GM18517 (cell line): ENCODE results near the gene MND1.

ENCODE experiments used
- ATAC-seq: cut with Tn5 transposase; IDR thresholded peaks from one replicate; pipeline ENCODE4 v1.9.1; 2021; ENCODE audit warnings: mild to moderate bottlenecking, moderate library complexity; ENCODE audit not compliant: unreplicated experiment

The MND1 gene, protein sequence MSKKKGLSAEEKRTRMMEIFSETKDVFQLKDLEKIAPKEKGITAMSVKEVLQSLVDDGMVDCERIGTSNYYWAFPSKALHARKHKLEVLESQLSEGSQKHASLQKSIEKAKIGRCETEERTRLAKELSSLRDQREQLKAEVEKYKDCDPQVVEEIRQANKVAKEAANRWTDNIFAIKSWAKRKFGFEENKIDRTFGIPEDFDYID

DNA sequence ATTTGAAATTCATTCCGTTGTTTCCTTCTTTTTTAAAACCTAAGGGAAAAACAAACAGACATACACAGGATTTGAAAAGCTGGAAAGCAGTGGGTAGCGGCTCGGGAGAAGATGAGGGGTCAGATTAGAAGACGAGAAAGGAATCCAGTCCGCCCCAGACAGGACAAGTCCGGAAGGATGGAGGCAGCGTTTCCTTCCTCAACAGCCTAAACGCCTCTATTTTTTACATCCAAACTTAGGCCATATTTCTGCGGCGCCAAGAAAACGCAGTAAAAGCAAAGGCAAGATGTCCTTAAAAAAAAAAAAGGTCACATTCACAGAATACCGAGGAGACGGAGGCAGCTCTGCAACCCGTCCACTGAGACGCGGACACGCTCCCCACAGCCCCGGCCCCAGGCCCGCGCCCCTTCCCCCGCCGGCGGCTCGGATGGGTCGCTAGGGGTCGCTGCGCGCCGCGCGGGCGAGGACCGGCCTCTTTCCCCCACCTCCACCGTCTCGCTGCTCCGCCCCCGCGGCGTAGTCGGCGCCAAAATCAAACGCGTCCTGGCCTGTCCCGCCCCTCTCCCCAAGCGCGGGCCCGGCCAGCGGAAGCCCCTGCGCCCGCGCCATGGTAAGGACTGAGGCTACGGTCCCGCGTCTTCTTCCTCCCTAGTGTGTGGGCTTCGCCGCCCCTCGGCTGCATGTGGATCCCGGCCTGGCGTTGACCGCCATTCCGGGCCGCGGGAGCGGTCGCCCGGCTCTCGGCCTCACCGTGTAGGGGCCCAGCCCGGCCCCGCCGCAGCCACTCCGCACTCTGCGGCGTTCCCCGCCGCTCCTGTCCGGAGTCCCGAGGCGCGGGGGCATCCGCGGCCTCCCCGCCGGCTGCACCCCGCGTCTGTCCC, at the start of gene MND1:
Gene MND1, plus strand, starts transcription at position 558 of the 881 bp plus-strand sequence. Its CDS starts 50 bp downstream, at position 608.
- peak; percentile 73 for ATAC-seq

DNA sequence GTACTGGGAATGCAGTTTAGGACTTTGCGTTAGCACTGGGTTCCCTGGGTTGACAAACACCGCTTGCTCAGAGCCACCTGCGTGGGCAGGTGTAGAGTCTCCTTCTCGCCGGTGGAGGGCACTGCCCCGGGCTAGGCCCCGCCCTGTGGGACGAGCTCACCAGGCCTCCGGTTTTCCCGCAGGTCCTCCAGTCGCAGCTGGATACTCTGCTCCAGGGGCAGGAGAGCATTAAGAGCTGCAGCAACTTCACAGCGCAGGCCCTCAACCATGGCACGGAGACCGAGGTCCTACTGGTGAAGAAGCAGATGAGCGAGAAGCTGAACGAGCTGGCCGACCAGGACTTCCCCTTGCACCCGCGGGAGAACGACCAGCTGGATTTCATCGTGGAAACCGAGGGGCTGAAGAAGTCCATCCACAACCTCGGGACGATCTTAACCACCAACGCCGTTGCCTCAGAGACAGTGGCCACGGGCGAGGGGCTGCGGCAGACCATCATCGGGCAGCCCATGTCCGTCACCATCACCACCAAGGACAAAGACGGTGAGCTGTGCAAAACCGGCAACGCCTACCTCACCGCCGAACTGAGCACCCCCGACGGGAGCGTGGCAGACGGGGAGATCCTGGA, 49.2 kb upstream of the MND1 start:
- no peak for ATAC-seq

DNA sequence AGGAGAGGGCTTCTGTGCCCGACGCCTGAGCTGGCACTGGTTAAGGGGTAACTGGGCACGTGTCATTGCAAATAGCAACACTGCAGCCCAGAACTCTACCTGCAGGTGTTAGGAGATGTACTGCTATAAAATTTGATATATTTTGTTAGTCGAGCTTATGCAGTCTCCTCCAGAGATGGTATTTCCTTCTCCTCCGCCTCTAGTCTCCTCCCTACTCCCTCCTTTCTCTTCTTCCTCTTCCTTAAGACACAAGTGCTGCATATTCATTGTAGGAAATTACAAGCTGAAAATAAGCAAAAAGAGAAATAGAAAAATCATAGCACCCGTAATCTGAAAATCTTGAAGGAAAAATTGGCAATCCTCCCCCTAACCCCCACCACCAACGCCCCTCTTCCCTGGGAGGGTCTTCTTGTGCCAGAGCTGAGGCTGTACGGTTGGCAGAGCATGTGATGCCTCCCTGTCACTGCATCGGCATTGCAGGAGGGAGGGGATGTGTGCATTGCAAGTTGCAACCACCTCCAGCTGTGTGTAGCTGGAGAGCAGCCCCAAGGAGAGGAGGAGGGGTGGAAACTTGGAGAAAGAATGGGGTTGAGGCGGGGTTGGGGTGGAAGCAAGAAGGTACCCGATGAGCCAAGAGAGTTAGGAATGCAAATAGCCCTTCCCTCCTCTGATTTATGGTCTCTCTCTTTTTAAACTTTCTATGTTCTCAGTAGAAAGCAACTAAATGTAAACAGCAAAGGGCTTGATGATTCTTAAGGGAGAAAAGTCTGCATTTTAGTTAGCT, 48.3 kb upstream of the MND1 start:
- ATAC-seq, result no peak

DNA sequence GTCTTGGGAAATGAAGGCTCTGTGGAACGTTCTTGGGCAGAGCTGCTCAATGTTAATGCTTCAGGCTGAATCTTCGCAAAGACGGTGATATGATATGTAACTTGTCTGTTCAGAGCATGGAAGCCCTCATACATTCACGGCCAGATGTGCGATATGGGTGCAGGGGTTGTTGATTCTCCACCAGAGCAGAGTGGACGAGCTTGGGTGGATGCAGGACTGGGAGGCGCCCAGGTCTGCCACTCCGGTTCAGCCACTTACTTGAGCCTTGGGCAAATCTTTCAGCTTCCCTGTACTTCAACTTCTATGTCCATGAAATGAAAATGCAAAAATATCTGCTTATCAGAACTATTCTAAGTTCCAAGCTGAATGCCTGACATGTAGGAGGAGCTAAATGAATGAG, 47.4 kb upstream of the MND1 start:
- ATAC-seq, result no peak

DNA sequence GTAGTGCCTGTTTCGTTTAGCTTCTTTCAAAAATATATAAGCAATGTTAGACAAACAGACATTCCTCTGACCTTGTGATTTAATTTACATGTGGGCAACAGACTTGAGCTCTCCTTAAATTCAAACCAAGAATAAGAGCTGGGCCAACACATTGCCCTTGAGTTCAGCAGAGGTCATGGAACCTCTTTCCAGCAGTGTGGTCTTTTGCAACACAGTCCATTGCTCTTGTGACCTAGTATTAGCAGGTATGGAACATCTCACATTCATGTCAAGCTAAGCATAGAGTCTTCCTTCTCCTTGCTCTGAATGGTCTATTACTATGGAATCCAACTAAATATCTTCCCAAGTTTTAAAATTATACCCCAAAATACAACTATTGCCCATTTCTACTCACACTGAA, 33.7 kb upstream of the MND1 start:
- ATAC-seq, result no peak

DNA sequence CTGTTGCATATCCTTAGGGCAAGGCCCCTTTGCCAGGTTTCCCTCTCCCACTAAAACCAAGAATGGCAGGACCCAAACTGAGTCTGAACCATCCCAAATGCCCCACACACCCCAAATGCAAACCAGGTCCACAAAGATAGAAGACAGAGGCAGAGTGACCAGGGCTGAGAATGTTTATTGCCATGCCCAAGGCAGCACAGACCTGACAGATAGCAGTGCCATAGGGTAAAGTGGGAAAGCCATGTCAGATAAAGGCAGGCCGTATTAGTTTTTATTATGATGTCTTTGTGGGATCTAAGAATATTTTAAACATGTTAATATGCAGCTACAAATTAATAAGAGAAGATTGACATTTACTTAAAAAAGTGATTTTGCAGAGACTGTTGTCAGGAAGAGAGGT, 29.6 kb upstream of the MND1 start:
- no peak for ATAC-seq

DNA sequence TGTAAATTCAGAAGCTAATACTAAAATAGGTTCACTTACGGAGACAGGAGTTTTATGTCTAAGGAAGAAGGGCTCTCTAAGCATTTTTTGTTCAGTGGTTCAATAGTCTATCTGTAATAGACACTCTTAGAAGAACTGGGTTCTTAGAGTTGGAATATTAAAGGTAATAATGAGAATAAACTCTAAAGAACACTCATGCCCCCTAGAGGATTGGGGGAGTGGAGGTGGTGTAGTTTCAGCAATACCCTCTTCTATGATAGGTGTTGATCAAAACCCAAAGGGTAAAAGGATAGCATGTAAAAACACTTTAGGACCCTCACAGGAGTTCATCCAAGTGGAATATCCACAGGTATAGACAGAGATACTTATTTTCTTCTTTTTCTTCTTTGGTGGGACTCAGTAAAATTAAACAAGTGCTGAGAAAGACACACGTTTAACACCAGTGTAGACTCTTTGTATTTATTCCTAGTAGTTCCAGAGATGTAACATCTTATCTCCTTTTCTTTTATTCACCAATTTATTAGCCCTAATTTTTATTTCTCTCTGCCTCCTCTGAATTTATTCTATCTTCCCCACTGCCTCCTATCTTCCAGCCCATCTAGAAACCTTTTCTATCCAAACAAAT, 25.7 kb upstream of the MND1 start:
- no peak for ATAC-seq

DNA sequence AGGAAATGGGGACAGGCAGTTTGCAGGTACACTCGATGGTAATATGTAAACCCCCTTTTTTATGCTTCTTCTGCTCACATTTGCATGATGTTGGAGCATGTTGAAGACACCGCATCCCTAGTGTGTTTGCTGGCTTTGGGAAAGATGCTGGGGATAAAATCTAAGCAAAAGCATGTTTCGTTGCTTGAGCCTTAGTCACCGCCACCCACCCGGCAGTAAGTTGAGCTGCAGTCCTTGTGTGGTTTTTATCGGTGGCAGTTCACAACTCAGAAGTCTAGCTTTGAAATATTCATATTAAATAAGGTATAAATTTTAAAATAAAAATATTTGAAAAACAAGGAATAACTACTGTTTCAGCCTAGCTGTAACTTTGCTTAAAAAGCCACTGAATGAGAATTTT, 21.7 kb upstream of the MND1 start:
- no peak for ATAC-seq

DNA sequence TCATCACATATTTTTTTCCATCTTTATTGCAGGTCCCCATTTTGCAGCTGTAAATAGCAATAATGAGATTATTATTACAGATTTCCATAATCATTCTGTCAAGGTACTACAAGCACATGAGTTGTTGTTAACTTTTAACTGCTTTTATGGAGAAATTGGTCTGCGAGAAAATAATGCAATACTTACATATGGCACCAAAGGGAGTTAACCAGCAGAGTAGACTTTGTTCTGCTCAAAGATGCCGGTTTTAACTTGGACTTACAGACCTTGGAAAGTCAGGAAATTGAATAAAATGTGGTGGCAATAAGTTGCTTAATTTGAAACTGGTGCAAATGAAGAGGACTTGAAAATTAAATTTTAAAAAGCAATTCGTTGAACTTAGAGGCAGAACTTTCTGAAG, 20.4 kb upstream of the MND1 start:
- ATAC-seq, result no peak

DNA sequence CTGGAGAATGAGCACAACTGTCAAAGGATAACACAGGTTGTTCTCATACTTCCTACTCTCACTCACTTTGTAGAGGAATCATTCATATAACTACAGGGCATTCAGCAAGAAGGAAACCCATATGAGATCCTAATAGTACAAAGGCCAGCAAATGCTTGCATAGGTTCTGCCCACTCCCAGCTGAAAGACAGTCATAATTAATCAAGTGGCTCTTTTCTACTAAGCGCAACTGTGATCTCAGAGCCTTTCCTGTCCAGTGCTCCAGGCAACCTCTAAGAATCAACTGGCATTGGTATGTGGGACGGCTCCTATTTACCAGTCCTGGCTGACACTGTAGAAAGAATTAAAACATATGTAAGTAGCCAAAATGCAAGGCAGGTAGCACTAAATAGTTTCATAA, 18.9 kb upstream of the MND1 start:
- no peak for ATAC-seq

DNA sequence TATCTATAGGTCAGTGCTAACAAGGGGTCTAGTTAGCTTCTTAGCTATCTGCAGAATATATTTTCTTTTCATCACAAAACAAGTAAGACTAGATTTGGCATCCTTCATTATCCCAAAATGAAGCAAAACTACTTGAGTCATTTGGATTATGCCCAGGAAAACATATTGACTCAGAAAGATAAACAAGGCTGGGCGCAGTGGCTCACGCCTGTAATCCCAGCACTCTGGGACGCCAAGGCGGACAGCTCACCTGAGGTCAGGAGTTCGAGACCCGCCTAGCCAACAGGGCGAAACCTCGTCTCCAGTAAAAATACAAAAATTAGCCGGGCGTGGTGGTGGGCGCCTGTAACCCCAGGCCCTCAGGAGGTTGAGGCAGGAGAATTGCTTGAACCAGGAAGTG, 18.0 kb upstream of the MND1 start:
- ATAC-seq, result no peak

DNA sequence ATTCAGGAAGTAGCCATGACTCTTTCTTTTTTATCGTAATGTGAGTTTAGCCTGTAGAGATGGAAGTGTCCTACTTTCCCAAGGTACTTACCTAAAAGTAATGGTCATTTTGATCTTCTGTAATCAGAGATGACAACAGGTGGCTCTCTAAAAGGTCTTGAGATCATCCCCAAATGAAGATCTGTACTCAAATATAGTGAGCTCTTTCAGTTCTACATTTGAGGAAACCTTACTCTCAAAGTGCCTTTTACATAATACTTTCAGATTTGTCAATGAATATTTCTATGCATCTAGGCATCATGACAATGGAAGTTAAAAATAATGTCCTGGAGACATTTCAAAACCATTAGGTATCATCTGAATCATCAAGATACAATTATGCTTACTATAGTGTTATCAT, 17.2 kb upstream of the MND1 start:
- ATAC-seq, result no peak

DNA sequence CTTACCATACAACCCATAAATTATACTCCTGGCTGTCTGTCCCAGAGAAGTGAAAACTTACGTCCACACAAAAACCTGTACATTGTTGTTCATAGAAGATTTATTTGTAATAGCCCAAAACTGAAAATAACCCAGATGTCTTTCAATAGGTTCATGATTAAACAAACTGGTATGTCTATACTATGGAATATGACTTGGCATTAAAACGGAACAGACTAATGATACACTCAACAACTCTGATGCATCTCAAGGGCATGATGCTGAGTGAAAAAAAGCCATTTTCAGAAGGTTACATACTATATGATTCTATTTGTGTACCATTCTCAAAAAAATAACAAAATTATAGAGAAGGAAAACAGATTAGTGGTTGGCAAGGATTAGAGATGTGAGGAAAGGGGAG, 11.6 kb upstream of the MND1 start:
- ATAC-seq, result no peak

DNA sequence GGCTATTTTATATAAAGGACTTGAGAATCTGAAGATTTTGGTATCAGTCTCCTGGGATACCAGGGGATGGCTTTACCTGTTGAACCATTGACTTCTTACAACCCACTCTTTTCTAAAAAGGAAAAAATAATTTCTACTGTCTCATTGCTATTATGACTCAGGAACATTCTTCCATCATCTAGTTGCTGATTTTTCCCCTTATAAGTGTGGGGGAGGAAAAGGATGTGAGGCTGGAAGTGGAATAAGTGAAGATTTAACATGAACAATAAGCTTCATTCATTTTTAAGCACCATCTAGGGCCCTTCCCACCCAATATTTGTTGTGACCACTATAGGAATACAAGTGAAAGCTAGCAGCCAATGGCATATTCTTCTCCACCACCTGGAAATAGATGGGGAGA, 10.6 kb upstream of the MND1 start:
- ATAC-seq, result no peak

DNA sequence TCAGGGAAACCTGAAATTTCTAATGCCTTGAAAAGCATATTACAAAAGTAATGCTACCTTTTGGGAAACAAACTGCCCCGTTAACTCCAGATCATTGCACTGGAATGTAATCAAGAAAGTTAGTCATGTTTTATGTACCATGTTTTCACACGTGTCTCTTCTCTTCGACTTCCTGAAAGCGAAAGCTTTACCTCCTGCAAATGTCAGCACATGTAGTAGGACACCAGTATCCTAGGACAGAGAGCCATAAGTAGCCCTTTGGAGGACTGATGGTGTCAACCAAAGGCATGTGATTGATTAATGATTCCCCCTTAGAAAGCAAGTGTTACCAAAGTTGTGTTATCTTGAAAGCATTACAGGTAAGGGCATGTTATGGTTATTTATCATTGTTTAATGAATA, 8.8 kb upstream of the MND1 start:
- no peak for ATAC-seq

DNA sequence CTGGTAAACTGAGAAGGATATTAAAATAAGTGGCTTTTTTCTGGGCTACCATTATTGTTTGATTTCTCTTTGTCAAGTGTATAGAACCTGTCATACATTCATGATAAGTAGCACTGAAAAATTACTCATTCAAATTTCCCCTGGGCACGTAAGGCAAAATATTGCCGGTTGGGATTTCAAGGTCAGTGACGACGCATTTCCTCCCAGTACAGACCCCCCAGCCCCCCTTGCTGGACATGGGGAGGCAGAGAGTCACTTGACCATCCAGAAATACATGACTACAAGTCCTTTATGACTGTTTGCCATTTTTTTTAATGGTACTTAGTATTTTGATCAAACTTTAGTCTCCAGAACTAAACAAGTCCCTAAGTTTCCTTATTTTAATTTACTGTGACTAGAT, 6.8 kb upstream of the MND1 start:
- ATAC-seq, result no peak

DNA sequence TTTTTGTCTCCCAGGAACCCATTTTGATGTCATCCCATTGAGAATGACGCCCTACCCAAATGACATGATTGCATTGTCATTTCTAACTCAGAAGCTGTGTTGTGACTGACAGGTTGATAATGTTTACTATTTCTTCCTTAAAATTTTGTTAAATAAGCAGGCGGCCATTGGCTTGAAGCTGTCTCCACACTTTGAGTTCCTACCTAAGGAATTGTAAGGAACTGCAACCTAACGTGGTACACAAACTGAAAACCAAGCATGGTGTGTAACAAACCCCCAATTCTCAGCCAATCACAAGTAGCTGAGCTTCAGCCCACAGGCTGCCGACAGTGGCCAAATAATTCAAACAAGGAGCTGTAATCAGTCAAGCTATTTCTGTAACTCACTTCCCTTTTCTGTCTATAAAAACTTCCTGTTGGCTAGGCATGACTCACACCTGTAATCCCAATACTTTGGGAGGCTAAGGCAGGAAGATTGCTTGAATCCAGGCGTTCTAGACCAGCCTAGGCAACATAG, 2.9 kb upstream of the MND1 start:
- no peak for ATAC-seq

DNA sequence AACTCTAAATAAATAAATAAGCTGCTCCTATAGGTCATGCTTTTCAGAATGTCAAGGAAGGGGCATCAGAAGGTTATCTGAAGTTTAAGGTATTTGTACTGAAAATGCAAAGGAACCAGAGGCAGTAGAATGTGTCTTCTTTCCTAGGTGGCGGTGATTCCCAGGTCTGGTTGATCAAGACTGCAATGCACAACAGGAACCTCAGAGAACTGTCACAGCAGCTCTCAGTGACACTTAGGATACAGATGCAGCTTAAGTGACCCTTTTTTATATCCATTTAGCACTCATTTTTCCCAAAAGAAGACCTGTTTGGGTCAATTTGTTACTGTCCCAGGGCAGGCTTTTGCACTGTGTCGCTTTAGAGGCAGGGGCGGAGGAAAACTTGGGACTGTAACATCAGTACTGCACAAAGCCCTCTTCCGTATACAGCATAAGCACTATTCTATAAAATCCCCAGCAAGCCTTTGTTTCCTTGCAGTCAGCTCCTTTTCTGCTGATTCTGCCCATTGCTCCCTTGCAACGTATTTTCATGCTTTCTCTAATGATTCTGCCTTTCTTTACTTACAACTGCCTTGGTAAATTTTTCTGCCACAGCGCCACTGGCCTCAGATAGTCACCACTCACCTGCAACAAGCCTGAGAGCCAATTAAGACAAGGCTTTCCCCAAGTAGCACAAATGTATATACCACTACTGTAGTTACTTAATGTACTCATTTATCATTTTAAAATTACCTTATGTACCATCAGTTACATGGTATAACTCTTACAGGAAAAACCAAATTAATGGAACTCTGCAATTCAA, 1.5 kb upstream of the MND1 start:
- ATAC-seq, result no peak

DNA sequence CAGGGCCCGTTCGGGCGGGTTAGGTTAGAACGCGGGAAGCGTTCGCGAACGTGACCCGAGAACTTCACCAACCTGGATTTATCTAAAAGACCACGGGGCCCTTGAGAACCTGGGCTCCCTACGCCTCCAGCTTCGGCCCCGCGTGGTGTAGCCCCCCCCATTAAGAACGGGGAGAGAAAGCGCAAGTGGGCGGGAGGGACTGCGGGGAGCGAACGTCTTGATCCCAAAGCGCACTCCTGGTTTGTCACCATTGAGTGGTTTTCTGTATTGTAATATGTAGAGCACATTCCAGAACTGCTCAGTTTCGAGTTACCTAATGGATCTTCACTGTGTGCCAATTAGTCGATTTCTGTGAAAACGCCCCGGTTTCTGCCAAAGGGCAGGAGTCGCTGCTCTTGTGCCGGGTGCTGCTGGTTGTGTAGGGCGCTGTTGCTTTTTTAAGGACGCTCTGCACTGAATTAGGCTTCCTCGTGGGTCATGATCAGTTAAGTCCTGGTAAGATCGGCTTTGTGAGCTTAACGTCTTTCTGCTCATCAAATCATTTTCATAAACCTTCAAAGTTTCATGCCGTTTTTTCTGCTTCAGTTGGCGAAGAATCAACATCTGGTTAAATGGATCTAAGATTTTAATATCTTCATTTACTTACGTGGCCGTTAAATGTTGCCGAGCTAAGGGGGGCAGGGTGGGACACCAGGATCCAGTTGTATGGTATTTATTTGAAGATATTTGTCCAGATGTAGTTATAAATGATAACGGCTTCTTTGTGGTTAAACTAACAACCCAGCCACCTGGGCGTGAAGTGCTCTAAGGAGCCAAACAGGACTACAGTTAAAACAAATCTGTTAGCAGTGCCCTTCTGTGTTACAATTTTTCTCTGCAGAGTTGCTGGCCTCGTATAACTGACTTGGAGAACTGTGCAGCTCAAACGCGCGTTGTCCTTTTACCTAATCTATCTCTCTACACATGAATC, 809 bp downstream of the MND1 start:
- peak; percentile 20 for ATAC-seq
